Mucosa of rectum (tissue), 2 donors: ENCODE data around the gene EEPD1.
A peak's percentile ranks its signal among the peaks of the same experiment; 100 is the strongest.

Experiments used
- H3K27ac ChIP-seq, 2 donors: one replicate each; pipeline ENCODE4 v1.7.0; 2013; ENCODE audit warnings: inconsistent platforms in 2 of 2, low read depth in 2 of 2, low read length in 2 of 2
- H3K27me3 ChIP-seq, 2 donors: one replicate each; pipeline ENCODE4 v1.7.0; 2013; ENCODE audit warnings: low read length in 2 of 2; ENCODE audit not compliant: control insufficient read depth in 2 of 2, insufficient read depth in 2 of 2
- H3K36me3 ChIP-seq, 2 donors: one replicate each; pipeline ENCODE4 v1.7.0; 2013; ENCODE audit warnings: low read length in 2 of 2; ENCODE audit not compliant: control insufficient read depth in 2 of 2, insufficient read depth in 2 of 2
- H3K4me1 ChIP-seq, 2 donors: one replicate each; pipeline ENCODE4 v1.7.0; 2013; ENCODE audit warnings: low read length in 2 of 2, mild to moderate bottlenecking in 1 of 2; ENCODE audit not compliant: control insufficient read depth in 2 of 2, insufficient read depth in 2 of 2
- H3K4me3 ChIP-seq, 2 donors: one replicate each; pipeline ENCODE4 v1.7.0; 2013; ENCODE audit warnings: low read length in 2 of 2
- H3K9ac ChIP-seq, 2 donors: one replicate each; pipeline ENCODE4 v1.7.0; 2013; ENCODE audit warnings: low read length in 2 of 2, low read depth in 1 of 2, mild to moderate bottlenecking in 1 of 2
- H3K9me3 ChIP-seq, 2 donors: one replicate each; pipeline ENCODE4 v1.7.0; 2013; ENCODE audit warnings: low read length in 2 of 2; ENCODE audit not compliant: control insufficient read depth in 2 of 2
- donor health status: healthy.
- donor health status: Normal muscosa, but diverticular disease.

EEPD1 gene

DNA sequence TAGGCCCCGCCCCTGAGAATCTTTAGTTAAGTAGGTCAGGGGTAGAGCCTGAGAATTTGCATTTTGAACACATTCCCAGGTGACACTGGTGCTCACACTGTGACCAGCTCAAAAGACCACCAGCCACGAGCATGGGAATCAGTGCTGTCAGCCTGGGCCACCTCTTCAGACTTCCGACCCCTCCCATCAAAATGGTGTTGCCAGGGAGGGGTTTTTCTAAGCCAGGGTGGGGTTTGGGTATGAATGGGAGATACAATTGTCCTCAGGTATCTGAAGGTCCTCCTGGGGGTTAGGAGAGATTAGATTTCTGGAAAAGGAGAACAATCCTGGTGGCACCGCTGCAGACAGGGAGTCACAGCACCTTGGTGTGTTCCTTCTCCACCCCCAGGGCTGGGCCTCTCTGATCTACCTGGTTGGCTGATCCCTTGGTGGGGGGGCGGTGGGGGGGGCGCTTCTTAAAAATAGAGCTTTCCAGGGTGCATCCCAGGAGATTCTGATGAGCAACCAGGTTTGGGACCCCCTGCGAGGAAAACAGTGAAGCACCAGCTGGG lies 125.1 kb downstream of the EEPD1 start:
- Histone ChIP-seq H3K9ac (no peak overlapping the region), H3K27me3 (no peaks in the 10 kb centered on the region), H3K4me1 (peaks cover 16 to 18% of the 10 kb centered on the region in 2 donors), H3K9me3 (no peaks in the 10 kb centered on the region), H3K27ac (no peak overlapping the region), H3K4me3 (no peak overlapping the region), H3K36me3 (no peaks in the 10 kb centered on the region)

DNA sequence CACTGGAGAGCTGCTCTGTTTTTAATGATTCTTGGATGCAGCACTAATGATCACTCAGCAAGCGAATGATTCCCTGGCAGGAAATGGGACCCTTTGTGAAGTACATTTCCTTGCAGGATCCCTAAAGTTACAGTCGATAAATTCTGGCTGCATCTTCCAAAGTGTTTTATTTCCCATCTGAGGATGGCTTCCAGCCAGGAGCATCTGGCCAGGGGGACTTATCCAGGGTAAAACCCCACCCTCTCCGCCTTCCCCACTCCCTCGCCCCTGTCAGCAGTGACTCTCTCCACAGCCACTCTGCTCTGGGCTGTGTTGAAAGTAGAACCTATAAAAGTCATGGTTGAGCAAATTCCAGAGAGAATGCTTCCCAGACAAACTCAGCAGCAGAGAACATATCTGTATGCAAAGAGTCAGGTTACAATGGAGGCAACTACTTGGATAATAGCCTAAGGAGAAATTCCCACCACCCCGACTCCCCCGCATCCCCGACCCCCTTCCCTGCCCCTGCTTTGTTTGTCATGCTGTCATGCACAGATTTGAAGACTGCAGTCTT lies 125.6 kb downstream of the EEPD1 start:
- Histone ChIP-seq H3K27ac (no peak overlapping the region), H3K4me1 (peaks cover 16 to 20% of the 10 kb centered on the region in 2 donors), H3K27me3 (no peaks in the 10 kb centered on the region), H3K36me3 (no peaks in the 10 kb centered on the region), H3K4me3 (no peak overlapping the region), H3K9ac (no peak overlapping the region), H3K9me3 (no peaks in the 10 kb centered on the region)

DNA sequence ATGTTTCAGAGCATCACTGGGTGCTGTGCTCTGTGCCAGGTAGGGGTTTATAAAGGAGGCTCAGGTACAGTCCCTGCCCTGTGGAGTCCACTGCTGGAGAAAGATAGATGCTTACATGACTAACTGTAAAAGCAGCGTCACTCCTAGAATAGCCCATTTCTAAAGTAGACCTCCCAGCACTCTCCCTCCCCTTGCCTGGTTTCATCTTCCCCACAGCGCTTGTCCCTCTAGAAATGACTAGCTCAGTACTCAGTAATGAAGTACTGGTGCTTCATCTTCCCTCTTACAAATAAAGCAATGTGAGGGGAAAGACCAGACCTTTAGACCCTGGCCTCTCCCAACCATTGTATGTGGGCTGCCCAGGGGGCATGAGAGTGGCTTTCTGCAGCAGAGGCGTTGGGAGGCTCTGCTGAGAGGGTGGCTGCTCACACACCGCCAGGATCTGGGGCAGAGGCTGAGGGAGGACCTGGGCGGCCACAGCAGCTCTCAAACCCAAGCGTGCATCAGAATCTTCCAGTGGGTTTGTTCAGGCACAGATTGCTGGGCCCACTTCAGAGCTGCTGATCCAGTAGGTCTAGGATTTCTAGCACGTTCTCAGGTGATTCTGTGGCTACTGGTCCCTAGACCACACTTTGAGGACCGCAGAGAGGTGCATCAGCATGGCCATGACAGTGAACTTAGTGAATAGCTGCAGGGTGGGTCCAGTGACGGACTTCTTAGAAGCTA lies 126.3 kb downstream of the EEPD1 start:
- H3K36me3 ChIP-seq: no peaks in the 10 kb centered on the region
- H3K9ac ChIP-seq: no peak overlapping the region
- H3K4me1 ChIP-seq: peaks cover 16 to 20% of the 10 kb centered on the region in 2 donors
- H3K27ac ChIP-seq: no peak overlapping the region
- no peaks in the 10 kb centered on the region for H3K9me3 ChIP-seq
- no peak overlapping the region for H3K4me3 ChIP-seq
- H3K27me3 ChIP-seq: no peaks in the 10 kb centered on the region

- Histone ChIP-seq H3K4me3 (no peak overlapping the region), H3K36me3 (no peaks in the 10 kb centered on the region), H3K27ac (no peak overlapping the region), H3K27me3 (no peaks in the 10 kb centered on the region), H3K4me1 (peaks cover 16 to 20% of the 10 kb centered on the region in 2 donors), H3K9me3 (no peaks in the 10 kb centered on the region), H3K9ac (no peak overlapping the region)
Measured at GRCh38 chr7:36279926-36280315, 126.9 kb downstream of the EEPD1 start.

DNA sequence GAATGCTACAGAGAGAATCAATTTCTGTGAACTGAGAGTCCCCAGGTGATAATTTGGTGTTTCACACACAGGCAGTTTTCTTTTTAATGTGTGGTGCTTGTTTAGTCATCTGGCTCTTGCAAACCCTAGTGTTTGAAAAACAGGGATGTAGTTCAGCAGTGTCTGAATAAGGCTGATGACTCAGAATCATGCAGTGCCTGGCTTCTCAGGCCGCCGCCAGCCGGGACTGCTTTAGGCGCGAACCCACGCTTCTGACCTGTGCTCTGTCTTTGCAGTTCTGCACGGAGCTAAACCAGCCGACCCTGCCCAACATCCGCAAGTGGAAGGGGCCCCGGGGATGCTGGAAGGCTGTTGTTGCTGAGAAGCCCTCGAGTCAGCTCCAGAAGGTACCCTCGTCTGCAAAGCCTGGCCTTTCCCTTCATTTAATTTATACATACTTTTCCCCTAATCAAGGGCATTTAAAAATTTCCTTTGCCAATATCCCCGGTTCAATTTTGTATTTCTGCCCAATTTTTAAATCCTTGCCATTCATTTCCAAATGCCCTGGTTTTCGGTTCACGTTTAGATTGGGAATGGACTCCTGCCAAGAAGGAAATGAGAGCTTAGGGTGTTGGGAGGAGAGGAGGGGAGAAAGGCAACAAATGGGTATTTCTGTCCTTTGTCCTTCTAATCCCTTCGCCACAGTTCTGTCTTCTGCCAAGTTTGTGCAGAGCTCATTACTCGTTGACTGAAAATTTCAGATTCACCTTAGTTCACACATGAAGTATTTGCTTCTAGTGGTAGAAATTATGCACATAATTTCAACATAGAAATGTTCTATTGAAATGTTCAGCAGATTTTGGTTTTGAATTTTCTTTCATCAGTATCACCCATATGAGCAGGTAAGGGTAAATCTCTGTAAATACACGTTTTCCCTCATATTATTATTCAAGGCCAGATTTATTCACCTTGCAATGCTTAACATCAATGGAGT lies 128.1 kb downstream of the EEPD1 start:
- H3K4me1 ChIP-seq: peaks cover 16 to 20% of the 10 kb centered on the region in 2 donors

DNA sequence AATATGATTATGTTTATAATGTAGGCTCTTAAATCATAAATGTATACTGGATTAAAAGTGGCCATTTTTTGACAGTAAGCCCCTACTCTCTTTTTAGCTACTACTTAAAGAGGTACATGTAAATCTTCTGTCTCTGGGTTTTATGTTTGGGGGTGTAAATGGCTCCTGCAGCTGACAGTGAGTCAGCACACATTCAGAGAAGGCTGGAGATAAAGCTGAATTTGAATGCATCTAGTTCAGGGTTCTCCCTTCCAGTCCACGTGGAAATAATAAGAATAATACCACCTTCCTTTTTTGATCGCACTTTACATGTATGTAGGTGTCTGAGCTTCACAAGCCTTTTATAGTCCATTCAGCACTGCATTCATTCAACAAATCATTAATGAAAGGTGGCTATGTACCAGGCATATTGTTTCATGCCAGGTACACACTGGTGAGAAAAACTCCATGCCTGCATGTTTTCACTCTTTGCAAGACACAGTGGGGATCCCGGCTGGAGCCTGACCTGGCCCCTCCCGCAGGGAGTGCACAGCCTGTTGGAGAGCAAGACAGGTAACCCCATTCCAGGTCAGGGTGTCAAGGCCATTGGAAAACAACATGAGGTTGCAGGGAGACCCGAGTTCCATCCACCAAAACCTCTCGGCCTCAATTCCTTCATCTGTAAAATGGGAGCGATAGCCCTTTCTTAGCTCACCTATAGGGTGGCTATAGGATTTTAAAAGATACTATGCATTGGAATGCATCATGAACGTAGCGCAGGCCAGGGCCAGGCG lies 129.1 kb downstream of the EEPD1 start:
- Histone ChIP-seq H3K9me3 (no peaks in the 10 kb centered on the region), H3K4me1 (peaks cover 24 to 26% of the 10 kb centered on the region in 2 donors), H3K4me3 (no peak overlapping the region), H3K36me3 (no peaks in the 10 kb centered on the region), H3K27ac (no peak overlapping the region), H3K27me3 (no peaks in the 10 kb centered on the region), H3K9ac (no peak overlapping the region)

More for the DNA sequence above, 128.1 kb downstream of the EEPD1 start:
- H3K27ac ChIP-seq: peak overlapping the region; percentile 8 to 34
- no peaks in the 10 kb centered on the region for H3K9me3 ChIP-seq
- H3K36me3 ChIP-seq: no peaks in the 10 kb centered on the region
- H3K4me3 ChIP-seq: peak overlapping the region in 1 of 2 donors; percentile 11
- H3K27me3 ChIP-seq: no peaks in the 10 kb centered on the region
- no peak overlapping the region for H3K9ac ChIP-seq

GRCh38 chr7:36283181-36283580 lies 130.1 kb downstream of the EEPD1 start:
- H3K4me3 ChIP-seq: no peak overlapping the region
- no peaks in the 10 kb centered on the region for H3K9me3 ChIP-seq
- H3K9ac ChIP-seq: no peak overlapping the region
- H3K36me3 ChIP-seq: peaks cover 0 to 2% of the 10 kb centered on the region in 2 donors
- H3K27ac ChIP-seq: peak overlapping the region; percentile 5 to 40
- H3K4me1 ChIP-seq: peaks cover 27 to 36% of the 10 kb centered on the region in 2 donors
- H3K27me3 ChIP-seq: no peaks in the 10 kb centered on the region

- H3K27ac ChIP-seq: peak overlapping the region in 1 of 2 donors; percentile 30
- peaks cover 27 to 34% of the 10 kb centered on the region in 2 donors for H3K4me1 ChIP-seq
- H3K9me3 ChIP-seq: no peaks in the 10 kb centered on the region
- no peak overlapping the region for H3K9ac ChIP-seq
- H3K36me3 ChIP-seq: peaks cover under 1 to 2% of the 10 kb centered on the region in 2 donors
- H3K27me3 ChIP-seq: no peaks in the 10 kb centered on the region
- no peak overlapping the region for H3K4me3 ChIP-seq
Measured at GRCh38 chr7:36283711-36284130, 130.7 kb downstream of the EEPD1 start.

GRCh38 chr7:36284456-36285090 lies 131.5 kb downstream of the EEPD1 start:
- H3K9ac ChIP-seq: no peak overlapping the region
- peaks cover 27 to 34% of the 10 kb centered on the region in 2 donors for H3K4me1 ChIP-seq
- H3K27ac ChIP-seq: no peak overlapping the region
- H3K27me3 ChIP-seq: no peaks in the 10 kb centered on the region
- H3K4me3 ChIP-seq: no peak overlapping the region
- H3K36me3 ChIP-seq: peaks cover 2% of the 10 kb centered on the region in 2 donors
- H3K9me3 ChIP-seq: no peaks in the 10 kb centered on the region
